SH-SY5Y (cell line): Measurements from ENCODE around the gene HAVCR2.

Experiments
- GATA2 ChIP-seq: IDR thresholded peaks from 2 replicates; pipeline ENCODE4 v1.6.1; 2011; ENCODE audit warnings: mild to moderate bottlenecking, low read depth, low read length
- GATA3 ChIP-seq: IDR thresholded peaks from 2 replicates; pipeline ENCODE4 v1.6.1; 2011; ENCODE audit warnings: low read depth, mild to moderate bottlenecking, low read length, moderate library complexity

DNA sequence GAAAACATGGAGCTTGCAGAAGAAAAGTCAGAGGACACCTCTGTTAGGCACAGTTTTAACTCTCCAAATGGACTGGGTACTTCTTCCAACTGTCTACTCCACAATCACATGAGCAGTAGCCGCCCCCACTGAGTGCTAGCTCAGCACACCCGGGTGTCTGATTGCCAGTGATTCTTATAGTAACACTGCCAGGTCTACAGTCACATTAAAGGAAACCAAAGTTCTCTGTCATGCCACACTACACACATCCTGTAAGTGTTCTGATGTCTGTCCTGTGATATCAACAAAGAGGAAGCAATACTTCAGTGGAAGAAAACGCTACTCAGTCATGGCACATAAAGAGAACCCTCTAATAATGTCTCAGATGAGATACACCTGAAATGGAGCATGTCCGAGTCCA is at the start of gene HAVCR2:
- TF ChIP-seq GATA2 (no peak), GATA3 (no peak)
